IPS DF 6.9 (cell line): ENCODE results near the gene SPEM1.

Experiments used
- DNase-seq: peaks from one replicate; pipeline ENCODE4 v3.0.0-alpha.2; 2013; ENCODE audit warnings: low read depth, low spot score
- H3K27ac ChIP-seq: one replicate; pipeline ENCODE4 v1.5.1; 2013; ENCODE audit warnings: low read length, control low read depth
- H3K27me3 ChIP-seq: 2 replicates; pipeline ENCODE4 v1.6.1; 2013; ENCODE audit warnings: mild to moderate bottlenecking, low read length; ENCODE audit not compliant: control insufficient read depth, insufficient read depth
- H3K36me3 ChIP-seq: 2 replicates; pipeline ENCODE4 v1.6.1; 2013; ENCODE audit warnings: low read length; ENCODE audit not compliant: control insufficient read depth, insufficient read depth
- H3K4me1 ChIP-seq: 2 replicates; pipeline ENCODE4 v1.6.1; 2013; ENCODE audit warnings: low read length; ENCODE audit not compliant: control insufficient read depth, insufficient read depth
- H3K4me3 ChIP-seq: 2 replicates; pipeline ENCODE4 v1.5.1; 2013; ENCODE audit warnings: mild to moderate bottlenecking, low read length
- H3K9me3 ChIP-seq: 2 replicates; pipeline ENCODE4 v1.6.1; 2013; ENCODE audit warnings: low read length, inconsistent platforms; ENCODE audit not compliant: control insufficient read depth, insufficient read depth
- WGBS: extraction: QIAGEN DNeasy Blood & Tissue Kit; methylation state at CpG from one replicate; pipeline ENCODE4 v1.1.7; 2013; ENCODE audit warnings: mixed read lengths, missing lambda C conversion rate; ENCODE audit not compliant: insufficient read length, insufficient coverage; 5-methylcytosine and 5-hydroxymethylcytosine counted together

Gene SPEM1

GRCh38 chr17:7431231-7431630 is 11.1 kb downstream of the SPEM1 start:
- H3K4me1 ChIP-seq, result no peaks in the 10 kb centered on the region
- no peak overlapping the region for H3K4me3 ChIP-seq
- no CpG with 5 or more reads among the region's 1 CpG for WGBS
- H3K36me3 ChIP-seq, result no peaks in the 10 kb centered on the region
- H3K9me3 ChIP-seq, result no peaks in the 10 kb centered on the region
- no peak overlapping the region for H3K27ac ChIP-seq
- no peak for DNase-seq
- H3K27me3 ChIP-seq, result no peaks in the 10 kb centered on the region

GRCh38 chr17:7432296-7432695 is 12.2 kb downstream of the SPEM1 start:
- H3K27me3 ChIP-seq, result no peaks in the 10 kb centered on the region
- H3K4me1 ChIP-seq, result no peaks in the 10 kb centered on the region
- H3K36me3 ChIP-seq, result no peaks in the 10 kb centered on the region
- no peak overlapping the region for H3K4me3 ChIP-seq
- H3K9me3 ChIP-seq, result no peaks in the 10 kb centered on the region
- no peak for DNase-seq
- H3K27ac ChIP-seq, result no peak overlapping the region
- no CpG with 5 or more reads among the region's 11 CpGs for WGBS

GRCh38 chr17:7435676-7436555 is 15.8 kb downstream of the SPEM1 start:
- Histone ChIP-seq H3K27ac (no peak overlapping the region), H3K4me1 (no peaks in the 10 kb centered on the region), H3K36me3 (no peaks in the 10 kb centered on the region), H3K27me3 (no peaks in the 10 kb centered on the region; the same call in 1 of the 2 replicates), H3K4me3 (peak overlapping the region; percentile 65; the same call in 1 of the 2 replicates), H3K9me3 (no peaks in the 10 kb centered on the region)
- no CpG with 5 or more reads among the region's 49 CpGs for WGBS
- DNase-seq, result no peak

- no CpG with 5 or more reads among the region's 92 CpGs for WGBS
- Histone ChIP-seq H3K9me3 (no peaks in the 10 kb centered on the region), H3K27ac (no peak overlapping the region), H3K4me1 (no peaks in the 10 kb centered on the region), H3K36me3 (no peaks in the 10 kb centered on the region), H3K4me3 (peak overlapping the region; percentile 65; the same call in 1 of the 2 replicates), H3K27me3 (no peaks in the 10 kb centered on the region; the same call in 1 of the 2 replicates)
- no peak for DNase-seq
Observed at GRCh38 chr17:7436556-7437368, 16.6 kb downstream of the SPEM1 start.

- Histone ChIP-seq H3K27me3 (no peaks in the 10 kb centered on the region; the same call in 1 of the 2 replicates), H3K27ac (no peak overlapping the region), H3K36me3 (no peaks in the 10 kb centered on the region), H3K4me1 (no peaks in the 10 kb centered on the region), H3K9me3 (no peaks in the 10 kb centered on the region), H3K4me3 (peak overlapping the region; percentile 65; the same call in 1 of the 2 replicates)
- no CpG with 5 or more reads among the region's 31 CpGs for WGBS
- DNase-seq, result no peak
Observed at GRCh38 chr17:7437369-7437863, 17.3 kb downstream of the SPEM1 start.

- H3K27me3 ChIP-seq, result no peaks in the 10 kb centered on the region; the same call in 1 of the 2 replicates
- peak overlapping the region; percentile 65; the same call in 1 of the 2 replicates for H3K4me3 ChIP-seq
- DNase-seq, result no peak
Observed at GRCh38 chr17:7437950-7438614, 18.0 kb downstream of the SPEM1 start.

GRCh38 chr17:7438656-7439460 is 18.7 kb downstream of the SPEM1 start:
- WGBS, result no CpG with 5 or more reads among the region's 11 CpGs
- no peaks in the 10 kb centered on the region for H3K36me3 ChIP-seq
- peak overlapping the region; percentile 65; the same call in 1 of the 2 replicates for H3K4me3 ChIP-seq
- H3K27me3 ChIP-seq, result no peaks in the 10 kb centered on the region; the same call in 1 of the 2 replicates
- no peaks in the 10 kb centered on the region for H3K9me3 ChIP-seq
- no peak overlapping the region for H3K27ac ChIP-seq
- DNase-seq, result no peak
- no peaks in the 10 kb centered on the region for H3K4me1 ChIP-seq

More at GRCh38 chr17:7437950-7438614, 18.0 kb downstream of the SPEM1 start:
- Histone ChIP-seq H3K36me3 (no peaks in the 10 kb centered on the region), H3K9me3 (no peaks in the 10 kb centered on the region), H3K4me1 (no peaks in the 10 kb centered on the region), H3K27ac (no peak overlapping the region)
- WGBS, result no CpG with 5 or more reads among the region's 48 CpGs

- Histone ChIP-seq H3K4me3 (peak within 1 kb of the TSS; percentile 65; the same call in 1 of the 2 replicates), H3K36me3 (no peaks in the 10 kb centered on the region), H3K27me3 (no peaks in the 10 kb centered on the region; the same call in 1 of the 2 replicates), H3K9me3 (no peaks in the 10 kb centered on the region), H3K4me1 (0 out of 2 replicates have a peak, but pooled peaks cover 2% of the 10 kb centered on the region), H3K27ac (no peak within 1 kb of the TSS)
- no CpG with 5 or more reads among the region's 50 CpGs for WGBS
- DNase-seq, result no peak
Observed at GRCh38 chr17:7439462-7440112, 19.5 kb downstream of the SPEM1 start, which contains the start of gene FGF11. Gene FGF11 (plus strand): TSS chr17:7439512. CDS start chr17:7439621, 109 bp downstream.
